Measurements from ENCODE around the gene WASL.
"Not testable (repeated sequence)": the region's sequence is repeated elsewhere in the genome, so short reads cannot be mapped to it uniquely, and the experiment has no call there.

Gene WASL

DNA sequence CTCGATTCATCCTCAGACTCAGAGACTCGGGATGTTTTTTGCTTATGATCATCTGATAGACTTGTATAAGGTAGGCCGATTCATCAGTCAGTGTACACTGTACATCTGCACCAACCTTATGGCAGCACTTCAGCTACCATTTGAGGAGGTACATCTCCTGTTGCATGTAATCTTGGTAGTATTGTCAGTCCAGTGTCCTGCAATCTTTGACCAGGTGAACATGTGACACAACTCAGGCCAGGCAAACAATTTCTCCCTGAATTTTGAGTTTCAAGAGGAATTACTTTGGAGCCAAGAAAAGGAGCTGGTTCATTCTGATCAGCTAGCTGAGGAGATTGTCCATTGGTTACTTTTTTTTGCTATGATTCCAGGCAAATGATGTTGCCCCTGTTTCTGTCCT, 19.7 kb upstream of the WASL start:
- no peak for DNase-seq

DNA sequence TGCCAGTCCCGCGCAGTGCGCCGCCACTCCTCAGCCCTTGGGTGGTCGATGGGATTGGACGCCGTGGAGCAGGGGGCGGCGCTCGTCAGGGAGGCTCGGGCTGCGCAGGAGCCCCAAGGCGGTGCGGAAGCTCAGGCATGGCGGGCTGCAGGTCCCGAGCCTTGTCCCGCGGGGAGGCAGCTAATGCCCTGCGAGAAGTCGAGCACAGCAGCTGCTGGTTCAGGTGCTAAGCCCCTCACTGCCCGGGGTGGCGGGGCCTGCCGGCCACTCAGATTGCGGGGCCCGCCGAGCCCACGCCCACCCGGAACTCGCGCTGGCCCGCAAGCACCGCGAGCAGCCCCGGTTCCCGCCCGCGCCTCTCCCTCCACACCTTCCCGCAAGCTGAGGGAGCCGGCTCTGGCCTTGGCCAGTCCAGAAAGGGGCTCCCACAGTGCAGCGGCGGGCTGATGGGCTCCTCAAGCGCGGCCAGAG, 14.4 kb upstream of the WASL start:
- DNase-seq, result no peak

- no peak for DNase-seq
Measured at GRCh38 chr7:123761729-123762128, 12.9 kb upstream of the WASL start.

DNA sequence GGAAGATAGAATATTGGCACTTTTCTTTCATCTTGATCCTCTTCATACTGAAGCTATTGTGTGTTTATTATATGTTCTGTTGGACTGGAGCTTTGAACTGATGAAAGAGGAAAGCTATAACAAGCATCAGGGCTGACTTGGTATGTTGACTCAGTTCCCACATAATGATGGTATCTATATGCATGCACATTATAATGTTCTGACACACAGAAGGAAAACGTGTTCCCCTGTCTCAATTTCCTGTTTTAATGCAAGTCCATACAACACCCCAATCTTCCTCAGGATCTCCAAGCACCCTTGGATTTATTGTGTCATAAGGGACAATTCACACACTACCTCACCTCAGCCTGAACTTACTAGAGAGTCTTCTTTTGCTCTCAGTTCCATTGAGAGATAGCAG, 8.3 kb upstream of the WASL start:
- DNase-seq, result no peak

- no peak for DNase-seq
Measured at GRCh38 chr7:123755338-123755737, 6.5 kb upstream of the WASL start.

GRCh38 chr7:123754271-123754871, 5.6 kb upstream of the WASL start:
- DNase-seq, result no peak

DNA sequence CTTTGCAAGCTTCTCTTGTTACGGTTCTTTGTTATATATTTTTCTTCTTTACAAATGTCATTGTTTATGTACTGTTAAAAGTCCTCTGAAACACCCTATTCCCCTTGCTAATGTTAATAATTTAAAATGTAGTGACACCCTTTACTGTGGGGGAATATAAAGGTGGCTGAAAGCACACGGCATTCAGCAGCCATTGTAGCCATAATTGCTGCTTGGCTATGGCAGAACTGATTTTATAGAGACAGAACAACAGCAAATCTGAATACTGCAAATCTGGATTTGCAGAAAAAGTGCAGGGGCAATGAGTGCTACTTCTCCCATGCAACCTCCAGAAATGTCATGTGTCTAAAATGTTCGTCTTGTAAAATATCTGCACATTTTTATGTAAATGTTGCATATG, 3.7 kb upstream of the WASL start:
- no peak for DNase-seq

- no peak for DNase-seq
Measured at GRCh38 chr7:123751821-123752220, 3.0 kb upstream of the WASL start.

DNA sequence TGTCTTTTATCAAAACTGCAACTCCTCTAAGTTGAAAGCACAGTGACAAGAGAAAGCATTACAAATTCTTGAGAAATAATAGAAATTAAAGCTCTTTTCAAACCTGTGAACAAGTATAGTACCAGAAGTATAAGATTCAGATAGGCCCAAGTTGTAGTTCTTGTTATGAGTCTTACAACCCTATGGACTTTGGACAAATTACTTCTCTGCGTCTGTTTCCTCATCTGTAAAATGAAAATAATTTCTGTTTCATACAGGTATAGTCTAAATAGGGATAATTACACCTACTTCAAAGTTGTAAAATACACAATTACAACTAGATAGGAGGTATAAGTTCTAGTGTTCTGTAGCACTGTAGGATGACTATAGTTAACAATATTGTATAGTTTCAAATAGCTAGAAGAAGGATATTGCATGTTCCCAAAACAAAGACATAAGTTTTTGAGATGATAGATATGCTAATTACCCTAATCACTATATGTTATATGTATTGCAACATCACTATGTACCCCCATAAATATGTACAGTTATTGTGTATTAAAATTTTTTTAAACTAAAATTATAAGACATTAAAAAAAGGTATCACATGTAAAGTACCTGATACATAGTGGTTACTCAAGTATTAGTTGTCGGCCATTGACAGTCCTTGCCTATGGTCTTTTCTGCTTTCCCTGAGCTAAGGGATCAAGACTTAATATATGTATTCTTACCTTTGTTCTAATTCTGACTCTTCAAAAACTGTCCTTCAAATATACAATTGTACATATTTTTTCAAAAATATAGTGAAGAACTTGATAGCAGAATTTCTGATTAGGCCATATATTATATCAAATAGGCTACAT, 1.8 kb upstream of the WASL start:
- no peak for DNase-seq

DNA sequence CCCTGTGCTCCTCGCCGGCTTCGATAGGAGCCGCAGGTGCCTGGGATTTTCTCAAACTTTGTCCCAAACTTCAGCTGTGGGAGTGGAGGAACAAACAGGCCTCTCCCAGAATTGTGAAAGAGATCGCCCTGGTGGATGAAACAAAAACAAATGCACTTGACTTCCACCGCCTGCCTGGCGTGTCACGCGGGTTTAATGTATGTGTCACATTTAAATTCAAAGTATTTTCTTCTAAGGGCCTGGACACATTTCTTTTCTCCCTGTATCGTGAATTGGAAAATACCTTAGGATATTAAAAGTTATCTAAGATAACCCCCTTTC, 694 bp upstream of the WASL start:
- peak in 1 of 2 donors; percentile 64 for DNase-seq

GRCh38 chr7:123748171-123748733, 551 bp downstream of the WASL start:
- DNase-seq, result no peak

DNA sequence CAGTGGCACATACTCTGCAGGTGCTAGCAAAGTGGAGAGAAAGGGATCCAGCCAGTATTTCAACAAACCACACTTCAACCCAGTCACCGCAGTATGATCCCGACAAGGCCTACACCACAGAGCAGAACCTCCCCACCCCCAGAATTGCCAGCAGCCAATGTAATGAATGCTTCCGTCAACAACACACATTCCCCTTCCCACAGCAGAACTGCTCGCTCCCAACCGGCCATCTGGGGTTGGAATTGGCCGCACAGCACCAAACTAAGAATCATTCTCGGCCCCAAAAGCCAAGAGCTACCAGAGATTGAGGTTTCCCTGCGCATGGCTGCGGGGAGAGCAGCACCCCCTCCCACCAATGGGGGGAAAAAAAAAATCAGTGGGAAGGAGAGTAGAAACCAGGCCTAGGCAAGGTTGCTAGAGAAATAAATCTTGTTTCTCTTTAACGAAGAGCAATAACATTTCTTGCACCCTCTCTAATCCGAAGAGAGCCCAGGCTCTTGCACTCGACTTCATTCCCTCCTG, 1.1 kb downstream of the WASL start:
- DNase-seq, result peak in 1 of 2 donors; percentile 14

GRCh38 chr7:123746931-123747488, 1.8 kb downstream of the WASL start:
- DNase-seq, result no peak

- DNase-seq, result no peak
Measured at GRCh38 chr7:123746055-123746454, 2.7 kb downstream of the WASL start.

DNA sequence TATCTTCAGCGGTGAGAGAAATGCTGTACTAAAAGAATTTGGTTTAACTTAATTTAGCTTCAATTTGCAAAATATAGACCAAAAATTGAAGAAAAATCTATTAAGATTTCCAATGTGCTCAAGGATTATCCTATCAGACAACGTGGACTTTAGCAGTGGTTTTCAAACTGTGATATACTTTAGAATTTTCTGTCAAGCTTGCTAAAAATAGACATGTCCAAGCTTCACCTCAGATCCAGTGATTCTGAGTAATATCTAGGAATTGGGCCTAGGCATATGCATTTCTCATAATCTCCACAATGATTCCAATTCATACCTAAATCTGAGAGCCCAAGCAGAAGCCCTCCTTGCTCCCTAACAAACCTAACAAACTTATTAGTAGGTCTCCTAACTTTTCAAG, 3.4 kb downstream of the WASL start:
- DNase-seq, result no peak

- DNase-seq, result no peak
Measured at GRCh38 chr7:123744416-123744815, 4.4 kb downstream of the WASL start.

DNA sequence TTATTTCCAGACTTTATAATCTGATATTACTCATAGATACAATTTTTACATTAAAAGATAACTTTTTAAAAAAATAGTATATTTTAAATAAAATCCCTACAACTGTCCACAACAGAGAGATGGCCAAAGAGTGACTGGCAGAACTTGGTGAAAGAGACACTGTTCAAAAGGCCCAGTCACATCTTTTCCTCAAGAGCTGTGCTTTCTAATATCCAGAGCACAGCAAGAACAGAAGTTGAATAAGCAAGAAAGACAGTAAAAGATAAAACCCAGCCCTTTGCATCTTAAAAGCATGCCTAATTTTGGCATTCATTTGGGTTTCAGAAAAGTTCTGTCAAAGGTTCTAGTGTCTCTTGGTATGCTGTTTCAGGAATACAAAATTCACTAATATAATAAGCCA, 6.9 kb downstream of the WASL start:
- no peak for DNase-seq

- DNase-seq, result no peak
Measured at GRCh38 chr7:123738808-123739207, 10.0 kb downstream of the WASL start.

DNA sequence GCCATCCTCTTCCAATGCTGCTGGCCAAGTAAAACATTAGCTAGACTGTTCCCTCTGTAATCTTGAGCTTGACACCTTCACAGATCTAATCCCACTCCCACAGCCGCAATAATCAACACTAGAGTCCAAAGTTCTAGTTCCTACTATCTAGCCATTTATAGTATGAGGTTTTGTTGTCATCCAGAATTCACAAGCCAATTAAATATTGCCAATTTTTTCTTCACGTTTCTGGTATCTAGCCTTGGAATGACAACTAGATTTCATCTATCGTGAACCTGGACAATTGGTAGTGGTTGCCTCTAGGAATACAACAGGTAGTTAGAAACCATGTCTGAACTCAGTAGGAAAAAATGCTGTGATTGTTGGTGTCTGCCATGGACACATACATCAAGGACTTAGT, 10.4 kb downstream of the WASL start:
- no peak for DNase-seq

GRCh38 chr7:123737168-123737674, 11.6 kb downstream of the WASL start:
- DNase-seq, result not testable (repeated sequence)

DNA sequence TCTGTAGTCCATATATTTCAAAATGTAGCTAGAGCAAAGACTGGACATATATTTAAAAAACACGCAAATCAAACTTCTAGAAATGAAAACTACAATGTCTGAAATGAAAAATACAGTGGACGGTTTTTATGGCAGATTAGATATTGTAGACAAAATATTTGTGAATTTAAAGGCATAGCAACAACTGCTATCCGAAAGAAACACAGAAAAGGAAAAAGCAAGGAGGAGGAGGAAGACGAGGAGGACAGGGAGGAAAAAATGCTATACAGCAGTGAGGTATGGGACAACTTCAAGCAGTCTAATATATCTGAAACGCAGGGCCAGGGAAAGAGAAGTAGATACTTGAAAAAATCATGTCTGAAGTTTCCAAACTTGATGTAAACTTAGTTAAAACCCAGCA, 13.3 kb downstream of the WASL start:
- DNase-seq, result no peak

DNA sequence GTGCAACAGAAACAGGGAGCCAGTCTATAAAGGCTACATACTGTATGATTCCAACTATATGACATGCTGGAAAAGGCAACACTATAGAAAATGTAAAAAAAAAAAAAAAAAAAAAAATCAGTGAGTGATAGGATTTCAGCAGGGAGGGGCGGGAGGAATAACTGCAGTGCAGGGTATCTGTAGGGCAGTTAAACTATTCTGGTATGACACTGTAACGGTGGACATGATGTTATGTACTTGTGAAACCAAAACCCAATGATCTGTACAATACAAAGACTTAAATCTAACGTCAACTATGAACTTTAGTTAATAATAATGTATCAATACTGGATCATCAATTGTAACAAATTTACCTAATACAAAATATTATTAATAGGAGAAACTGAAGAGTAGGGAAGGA, 14.3 kb downstream of the WASL start:
- DNase-seq, result no peak

DNA sequence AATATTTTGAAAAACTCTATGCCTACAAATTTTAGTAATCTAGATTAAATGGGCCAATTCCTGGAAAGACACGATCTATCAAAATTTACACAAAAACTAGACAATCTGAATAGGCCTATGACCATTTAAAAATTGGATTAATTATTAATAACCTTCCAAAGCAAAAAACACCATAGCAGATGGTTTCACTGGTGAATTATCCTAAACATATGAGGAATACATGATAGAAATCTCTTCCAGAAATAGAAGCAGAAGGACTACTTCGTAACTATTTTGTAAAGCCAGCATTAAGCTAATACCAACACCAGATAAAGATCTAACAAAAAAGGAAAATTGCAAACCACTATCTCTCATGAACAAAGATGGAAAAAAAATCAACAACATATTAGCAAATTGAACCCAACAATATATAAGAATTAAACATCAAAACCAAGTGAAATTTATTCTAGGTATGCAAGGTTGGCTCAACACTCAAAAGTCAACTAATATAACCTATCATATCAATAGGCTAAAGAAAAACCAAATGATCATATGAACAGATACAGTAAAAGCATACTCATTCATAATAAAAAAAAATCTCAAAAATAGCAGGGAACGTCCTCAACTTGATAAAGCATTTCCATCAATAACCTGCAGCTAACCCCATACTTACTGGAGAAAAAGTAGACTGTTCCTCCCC, 16.3 kb downstream of the WASL start:
- DNase-seq, result no peak

Data from bone marrow (tissue), 2 donors.